ENCODE data around the gene CTNNA2.

Gene CTNNA2

DNA sequence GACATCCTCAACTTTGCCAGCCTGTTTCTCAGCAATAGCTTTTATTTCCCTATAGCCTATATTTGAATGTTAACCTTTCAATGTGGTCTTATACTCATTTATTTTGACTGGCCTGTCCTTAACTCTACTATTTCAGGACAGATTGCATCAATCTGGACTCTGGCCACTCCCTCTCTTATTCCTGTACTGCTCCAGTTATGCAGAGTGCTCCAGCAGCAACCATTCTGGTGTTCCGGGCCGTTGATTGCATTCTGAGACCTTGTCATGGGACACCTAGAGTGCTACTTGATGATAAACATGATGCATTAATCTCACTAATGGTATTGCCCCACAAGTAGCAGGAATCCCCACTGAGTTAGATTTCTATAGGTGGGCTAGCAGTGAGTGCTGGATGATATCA lies 428.3 kb downstream of the CTNNA2 start:
- no peak for DNase-seq

DNA sequence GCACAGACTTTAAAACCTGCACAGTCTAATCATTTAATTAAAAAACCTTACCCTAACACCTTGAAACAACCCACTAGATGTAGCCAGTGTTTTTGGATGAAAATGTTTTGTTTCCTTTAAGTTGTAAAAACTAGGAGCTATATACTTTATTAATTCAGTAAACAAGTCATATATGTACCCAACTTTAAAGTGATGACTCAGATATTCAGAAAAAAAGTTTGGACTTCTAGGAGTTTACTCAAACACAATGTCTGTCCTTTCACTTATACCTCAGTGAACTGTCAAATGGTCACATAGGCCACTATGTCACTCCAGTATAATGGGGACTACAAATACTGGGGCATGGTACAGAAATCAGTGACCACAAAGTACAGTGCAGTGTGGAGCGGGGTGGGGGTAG lies 431.4 kb downstream of the CTNNA2 start:
- no peak for DNase-seq

DNA sequence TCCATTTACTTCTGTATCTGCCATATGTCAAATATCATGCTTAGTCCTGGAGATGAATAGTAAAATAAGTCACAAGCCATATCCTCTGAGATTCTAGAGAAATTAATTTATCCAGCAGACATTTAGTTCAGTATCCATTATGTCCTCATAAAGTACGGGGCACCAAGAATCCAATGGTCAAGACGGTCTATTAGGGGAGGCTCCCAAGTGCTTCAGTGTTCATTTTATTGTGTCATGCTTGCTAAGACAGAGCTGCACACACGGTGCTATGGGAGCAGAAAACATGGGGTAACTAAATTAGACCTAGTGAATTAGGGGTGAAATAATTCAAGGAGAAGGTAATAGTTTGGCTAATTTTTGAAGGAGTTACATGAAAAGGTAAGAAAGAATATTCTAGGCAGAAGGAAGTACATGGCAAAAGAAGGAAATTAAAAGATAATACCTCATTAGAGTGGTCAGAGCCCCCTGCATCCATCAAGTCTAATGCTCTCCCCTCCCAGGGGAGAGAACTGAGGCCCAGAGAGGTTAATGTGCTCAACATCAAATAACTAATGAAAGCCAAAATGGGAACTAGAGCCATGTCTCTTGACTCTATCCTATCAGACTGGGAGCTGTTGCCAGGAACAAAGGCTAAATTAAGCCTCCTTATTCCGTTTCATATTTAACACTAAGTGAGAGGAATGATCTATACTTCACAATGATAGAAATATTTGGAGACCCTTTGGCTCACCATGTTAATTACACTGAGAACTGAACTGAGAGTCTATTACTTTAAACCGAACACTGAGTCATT lies 433.0 kb downstream of the CTNNA2 start:
- DNase-seq: no peak

DNA sequence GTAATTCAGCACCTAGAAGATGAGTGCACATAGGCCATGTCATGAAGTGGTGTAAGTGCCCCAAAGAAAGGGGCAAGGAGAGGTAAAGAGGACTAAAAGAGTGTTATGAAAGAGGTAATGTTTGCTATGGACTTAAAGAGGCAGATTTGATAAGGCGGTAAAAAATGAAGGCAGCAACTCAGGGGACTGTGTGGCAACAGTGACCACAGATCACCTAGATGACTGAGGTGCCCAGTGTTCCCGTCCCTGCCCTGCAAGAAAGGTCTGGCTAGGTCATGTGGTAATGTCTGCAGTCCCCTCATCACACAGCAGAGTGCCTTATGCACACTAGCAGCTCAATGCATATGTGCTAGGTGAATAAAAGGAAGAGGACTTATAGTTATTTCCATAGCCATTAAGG lies 434.9 kb downstream of the CTNNA2 start:
- DNase-seq: no peak

DNA sequence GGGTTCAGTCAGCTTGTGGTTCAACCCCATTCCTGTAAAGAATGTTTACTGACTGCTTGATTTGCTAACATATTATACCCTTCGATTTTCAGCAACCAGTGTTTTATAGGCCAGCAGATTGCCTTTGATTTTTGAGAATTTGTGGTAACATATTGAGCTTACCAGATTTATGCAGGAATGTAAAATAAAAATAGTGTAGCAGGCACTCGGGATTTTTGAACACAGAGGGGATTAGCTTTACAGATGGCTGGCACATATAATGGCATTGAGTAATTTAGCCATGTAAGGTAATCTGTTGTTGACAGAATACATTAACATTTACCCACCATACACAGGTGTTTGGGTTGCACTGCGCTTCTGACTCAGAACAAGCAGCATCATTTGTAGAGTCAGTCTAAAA lies 437.7 kb downstream of the CTNNA2 start:
- DNase-seq: no peak

DNA sequence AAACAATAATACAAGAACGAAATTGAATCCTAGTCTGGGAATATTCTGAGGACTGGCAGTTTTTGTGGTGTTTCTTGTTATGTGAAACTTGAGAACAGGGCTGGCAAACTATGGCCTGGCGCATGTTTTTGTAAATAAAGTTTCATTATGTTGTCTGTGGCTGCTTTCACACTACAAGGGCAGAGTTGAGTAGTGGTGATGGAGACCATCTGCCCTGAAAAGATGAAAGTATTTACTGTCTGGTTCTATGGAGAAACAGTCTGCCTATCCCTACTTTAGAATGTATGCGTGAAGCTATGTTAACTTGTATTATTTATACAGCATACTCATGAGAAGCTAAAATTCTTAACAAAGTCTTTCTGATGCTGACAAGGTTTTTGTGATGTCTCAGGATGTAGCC lies 439.8 kb downstream of the CTNNA2 start:
- DNase-seq: no peak

DNA sequence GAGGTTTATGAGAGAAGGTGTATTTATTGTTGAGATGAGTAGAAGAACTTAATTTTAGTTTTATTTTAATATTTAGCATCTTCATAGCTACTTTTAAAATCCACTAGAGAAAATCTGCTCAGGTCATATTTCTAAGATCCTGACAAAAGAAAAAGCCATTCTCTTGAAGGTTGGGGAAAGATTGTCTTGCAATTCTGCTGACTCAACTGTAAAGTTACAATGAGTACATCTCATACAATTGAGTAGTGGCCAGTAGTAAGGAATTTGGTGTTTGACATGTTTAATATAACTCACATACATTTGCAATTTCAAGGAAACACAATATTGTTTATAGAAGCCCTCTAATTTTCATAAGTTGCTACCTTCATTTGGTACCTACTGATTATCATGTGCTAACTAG lies 447.2 kb downstream of the CTNNA2 start:
- no peak for DNase-seq

DNA sequence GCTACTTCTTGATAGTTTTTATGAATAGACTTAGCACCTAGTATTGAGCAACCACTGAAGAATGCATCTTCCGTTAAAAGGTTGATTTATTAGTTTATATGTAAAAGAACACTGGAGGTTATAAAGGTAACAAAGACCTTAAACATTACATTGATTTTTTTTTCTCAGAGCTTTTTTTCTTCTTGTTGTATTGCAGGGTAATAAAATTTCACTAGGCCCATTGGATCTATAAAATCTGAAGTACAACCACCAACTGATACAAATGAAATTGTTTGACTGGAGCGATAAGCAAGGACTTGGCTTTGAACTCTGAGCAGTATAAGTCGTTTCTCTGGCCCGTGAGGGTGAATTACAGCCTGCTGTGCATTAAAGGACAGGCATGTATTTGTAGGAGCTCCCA lies 447.7 kb downstream of the CTNNA2 start:
- no peak for DNase-seq

DNA sequence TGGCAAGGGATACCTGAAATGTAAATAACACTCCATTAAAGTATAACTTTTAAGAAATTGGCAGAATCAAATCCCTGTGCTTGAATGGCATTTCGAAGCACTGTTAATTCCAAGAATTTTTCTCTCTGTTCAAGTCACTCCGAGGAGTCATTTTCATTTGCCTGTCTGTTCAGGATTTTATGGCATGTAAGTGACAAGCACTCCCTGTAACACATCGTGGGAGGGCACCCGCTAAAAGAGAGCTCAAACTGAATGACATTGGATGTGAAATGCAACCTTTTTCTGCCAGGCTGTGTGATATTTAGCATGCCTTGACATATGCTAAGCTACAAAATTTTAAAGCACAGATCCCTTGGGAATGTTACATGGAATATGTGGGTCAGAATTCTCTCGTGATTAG lies 452.1 kb downstream of the CTNNA2 start:
- no peak for DNase-seq

DNA sequence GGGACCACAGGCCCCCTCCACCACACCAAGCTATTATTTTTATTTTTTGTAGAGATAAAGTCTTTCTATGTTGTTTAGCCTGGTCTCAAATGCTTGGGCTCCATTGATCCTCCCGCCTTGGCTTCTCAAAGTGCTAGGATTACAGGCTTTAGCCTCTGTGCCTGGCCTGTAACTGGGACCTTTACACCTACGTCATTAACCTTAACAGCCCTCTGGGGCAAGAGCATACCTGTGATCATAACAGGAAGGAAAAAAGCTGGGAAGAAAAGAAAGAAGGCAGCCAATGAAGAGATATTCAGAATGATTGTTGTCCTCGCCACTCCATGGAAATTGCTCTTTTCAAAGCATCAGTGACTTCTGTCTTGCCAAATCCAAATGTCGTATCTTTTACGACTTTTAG lies 453.5 kb downstream of the CTNNA2 start:
- no peak for DNase-seq

DNA sequence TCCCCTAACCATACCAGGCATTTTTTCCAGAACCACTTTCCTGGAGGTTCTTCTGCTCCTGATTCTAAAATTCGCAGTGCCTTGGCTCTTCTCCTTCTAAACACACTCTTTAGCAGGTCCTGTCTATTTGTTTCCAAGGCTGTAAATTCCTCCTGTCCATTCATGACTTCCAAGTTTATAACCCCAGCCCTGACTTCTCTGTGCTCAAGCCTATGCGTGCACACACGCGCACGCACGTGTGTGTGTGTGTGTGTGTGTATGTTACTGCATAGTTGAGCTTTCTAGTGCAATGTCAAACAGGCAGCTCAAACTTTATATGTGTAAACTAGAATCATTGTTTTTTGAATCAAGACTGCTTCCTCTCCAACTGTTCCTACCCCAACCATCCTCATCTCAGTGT lies 454.0 kb downstream of the CTNNA2 start:
- no peak for DNase-seq

DNA sequence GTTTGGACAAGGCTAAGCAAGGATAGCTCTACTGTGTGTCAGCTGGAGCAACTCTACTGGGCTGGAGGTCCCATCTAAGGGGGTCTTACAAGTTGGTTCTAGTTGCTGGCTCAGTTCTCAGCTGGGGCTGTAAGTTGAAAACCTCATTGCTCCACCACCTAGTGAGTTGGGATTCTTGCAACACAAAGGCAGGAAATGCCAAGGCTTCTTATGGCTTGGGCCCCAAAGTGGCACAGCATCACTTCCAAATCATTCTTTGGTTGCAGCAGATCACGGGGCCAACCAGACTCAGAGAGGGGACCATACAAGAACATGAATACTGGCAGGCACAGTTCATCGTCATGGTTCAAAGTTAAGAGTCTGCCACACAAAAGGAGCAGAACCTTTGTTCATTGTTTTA lies 459.0 kb downstream of the CTNNA2 start:
- no peak for DNase-seq

DNA sequence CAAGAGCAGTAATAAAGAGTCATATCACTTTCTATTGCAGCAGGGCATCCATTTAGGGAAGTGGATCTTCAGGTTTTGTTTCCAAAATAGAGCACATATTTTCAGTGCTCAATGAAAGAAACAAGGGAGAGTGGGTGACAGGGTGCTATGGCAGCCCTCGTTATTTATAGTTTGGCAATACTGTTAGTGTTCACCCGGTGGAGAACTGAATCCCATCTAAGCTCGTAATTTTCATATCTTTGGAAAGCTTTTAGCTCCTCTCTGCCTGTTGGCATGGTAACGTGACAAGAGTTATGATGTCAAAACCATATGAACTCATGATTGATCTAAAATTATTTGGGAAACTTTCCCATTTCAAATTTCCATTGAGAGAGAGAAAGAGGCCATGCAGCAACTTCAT lies 459.8 kb downstream of the CTNNA2 start:
- no peak for DNase-seq

DNA sequence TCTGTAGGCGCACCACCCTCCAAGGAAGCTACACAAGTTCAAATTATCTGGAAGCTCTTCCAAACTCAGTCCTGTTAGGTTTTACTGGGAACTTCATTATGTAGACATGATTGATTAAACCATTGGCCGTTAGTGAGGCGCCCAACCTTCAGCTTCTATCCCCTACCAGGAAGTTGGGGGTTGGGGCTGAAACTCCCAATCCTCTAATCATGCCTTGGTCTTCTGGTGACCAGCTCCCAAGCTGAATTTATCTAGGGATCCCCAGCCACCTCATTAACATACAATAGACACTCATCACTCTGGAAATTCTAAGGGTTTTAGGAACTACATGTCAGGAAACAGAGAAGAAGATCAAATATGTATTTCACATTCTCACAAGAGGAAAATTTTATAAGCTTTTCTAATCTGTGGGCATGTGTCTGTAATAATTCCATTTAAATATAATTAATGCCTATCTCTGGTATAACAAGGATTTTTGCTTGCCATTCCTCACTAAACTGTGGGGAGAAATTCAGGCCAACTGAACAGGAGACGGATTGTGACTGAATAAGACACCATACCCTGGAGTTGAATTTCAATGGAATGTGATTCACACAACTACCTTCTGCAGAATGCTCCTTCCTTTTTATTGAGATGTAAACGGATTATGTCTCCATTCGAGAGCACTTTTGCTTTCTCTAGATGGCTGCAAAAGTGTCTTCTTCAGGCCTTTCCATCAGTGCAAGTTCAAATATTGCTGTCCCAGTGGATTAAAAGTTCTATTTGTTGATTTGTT lies 463.1 kb downstream of the CTNNA2 start:
- no peak for DNase-seq

DNA sequence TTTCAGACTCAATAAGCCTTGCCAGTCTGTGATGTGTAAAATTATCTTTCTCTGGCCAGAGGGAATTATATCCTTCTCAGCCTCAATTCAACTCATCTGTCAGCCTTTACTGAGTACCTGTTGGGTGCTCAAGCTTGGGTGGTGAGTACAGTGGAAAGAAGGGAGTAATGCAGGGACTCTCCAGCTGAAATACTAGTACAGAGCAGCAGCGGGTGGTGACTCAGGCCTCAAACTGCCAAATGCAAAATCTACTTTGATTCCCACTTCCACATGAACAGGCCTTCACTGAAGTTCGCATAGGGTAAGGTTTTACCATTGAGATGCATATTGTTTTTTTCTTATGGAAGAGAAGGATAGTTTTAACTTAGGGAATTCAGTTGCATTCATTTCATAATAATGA lies 464.9 kb downstream of the CTNNA2 start:
- no peak for DNase-seq

DNA sequence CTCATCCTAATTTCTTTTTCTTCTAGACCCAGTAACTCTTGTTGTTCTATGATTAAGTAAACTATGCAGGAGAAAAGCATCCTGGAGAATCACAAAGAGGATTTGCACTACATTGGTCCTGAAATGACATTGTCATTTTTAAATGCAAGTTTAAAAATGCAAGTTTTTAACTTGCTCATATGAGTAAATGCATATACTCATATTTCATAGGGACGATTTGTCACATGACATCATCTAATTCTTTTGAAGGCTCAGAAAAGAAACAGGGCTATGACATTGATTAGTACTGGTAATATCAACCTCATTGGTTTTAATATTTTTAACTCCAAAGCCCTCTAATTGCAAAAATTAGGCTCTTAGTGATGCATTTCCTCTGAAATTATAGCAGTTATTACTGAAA lies 467.3 kb downstream of the CTNNA2 start:
- DNase-seq: no peak

DNA sequence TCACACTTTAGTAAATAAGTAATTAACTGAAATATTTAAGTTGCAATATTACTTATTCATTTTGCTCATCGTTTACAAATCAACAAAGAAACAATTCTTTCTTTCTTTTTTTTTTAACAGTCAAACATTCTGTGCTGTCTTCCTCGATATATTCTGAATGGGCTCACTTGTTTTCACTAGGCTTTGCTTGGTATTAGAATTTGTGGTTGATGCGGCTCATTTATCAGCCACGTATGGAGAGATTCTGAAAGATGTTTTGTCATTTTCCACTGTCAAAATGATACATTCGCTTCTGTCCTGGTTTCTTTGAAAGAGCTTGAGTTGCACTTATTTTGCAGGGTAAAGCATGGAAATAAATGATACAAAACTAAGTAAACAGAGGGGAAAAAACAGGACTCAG lies 468.0 kb downstream of the CTNNA2 start:
- DNase-seq: no peak

DNA sequence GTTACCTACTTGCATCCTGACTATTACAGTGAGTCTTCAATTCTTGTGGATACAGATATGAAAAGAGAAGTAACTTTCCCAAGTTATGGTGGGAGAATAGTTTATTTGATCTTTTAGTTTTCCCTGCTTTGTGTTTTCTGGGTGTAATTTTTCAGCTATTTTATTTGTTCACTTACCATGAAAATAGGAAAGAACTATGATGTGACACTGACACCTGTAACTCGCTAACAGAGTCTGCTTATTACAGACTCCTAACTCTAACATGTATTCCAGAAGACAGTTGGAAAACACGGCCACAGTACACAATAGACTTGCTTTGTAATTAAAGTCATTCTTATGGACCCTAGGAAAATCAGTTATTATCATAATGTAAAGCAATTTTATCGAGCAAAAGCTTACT lies 468.5 kb downstream of the CTNNA2 start:
- no peak for DNase-seq

DNA sequence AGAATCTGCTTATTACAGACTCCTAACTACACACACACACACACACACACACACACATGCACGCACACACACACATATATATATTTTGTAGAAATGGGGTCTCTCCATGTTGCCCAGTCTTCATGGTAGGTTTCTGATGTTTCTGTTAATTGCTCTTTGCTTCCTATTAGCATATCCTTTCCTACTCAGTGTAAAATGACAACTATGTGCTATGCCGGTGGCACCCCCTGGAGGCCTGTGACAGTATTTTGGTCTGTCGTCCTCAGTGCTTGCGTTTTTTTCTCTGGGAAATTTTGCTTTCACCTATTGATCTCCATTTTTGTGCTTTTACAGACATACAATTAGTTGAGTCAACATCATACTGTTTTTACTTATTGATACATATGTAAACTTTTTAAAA lies 469.6 kb downstream of the CTNNA2 start:
- peak; percentile 36 for DNase-seq

DNA sequence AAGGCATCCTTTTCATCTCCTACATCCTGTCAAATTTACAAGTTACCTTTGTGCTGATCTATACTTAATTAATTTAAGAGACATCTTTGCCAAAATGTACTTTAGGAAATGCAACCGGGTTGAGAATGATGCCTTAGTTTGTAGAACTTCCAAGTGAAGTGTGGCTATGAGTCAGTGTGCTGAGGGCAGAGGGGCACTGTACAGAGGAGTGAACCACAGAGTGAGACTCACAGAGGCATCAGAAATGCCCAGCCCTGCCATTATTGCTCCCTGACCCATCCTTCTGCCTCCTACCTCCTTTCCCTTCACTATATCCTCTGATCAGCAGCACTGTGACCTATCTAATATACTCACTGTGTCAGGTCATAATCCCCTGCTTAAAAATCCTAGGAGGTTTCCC lies 471.6 kb downstream of the CTNNA2 start:
- DNase-seq: no peak

DNA sequence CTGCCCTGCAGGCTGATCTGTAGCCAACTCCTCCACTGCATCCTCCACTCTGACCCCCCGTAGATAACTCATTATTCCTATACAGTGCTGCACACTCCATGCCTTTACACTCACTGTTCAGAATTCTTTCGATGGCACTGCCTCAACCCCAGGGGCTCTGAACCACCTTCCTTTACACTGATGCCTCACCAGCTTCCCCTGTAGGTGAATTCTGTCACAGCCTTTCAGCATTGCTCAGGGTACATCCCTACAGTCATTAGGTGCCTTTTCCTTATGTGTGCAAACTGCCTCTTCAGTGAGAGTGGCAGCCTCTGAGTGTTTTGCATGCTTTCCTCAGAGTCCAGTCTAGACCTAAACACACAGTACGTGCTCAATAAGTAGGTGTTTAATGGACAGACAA lies 472.3 kb downstream of the CTNNA2 start:
- no peak for DNase-seq

DNA sequence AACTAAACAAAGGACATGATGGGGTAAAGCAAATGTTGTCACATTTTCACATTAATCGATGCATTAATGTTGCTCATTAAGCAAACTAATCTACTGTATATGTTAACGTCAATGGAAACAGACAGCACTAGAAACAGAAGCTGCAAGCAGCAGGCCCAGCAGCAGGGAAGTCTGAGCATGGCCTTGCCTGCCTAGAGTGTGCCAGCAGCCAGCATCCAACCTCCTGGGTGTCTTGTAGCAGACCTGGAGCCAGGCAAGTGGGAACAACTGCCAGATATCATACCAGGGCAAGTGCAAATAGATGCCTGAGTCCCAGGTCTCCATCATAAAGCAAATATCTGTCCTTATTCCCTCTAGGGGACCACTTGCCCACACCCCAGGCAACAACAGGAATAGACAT lies 472.7 kb downstream of the CTNNA2 start:
- DNase-seq: no peak

DNA sequence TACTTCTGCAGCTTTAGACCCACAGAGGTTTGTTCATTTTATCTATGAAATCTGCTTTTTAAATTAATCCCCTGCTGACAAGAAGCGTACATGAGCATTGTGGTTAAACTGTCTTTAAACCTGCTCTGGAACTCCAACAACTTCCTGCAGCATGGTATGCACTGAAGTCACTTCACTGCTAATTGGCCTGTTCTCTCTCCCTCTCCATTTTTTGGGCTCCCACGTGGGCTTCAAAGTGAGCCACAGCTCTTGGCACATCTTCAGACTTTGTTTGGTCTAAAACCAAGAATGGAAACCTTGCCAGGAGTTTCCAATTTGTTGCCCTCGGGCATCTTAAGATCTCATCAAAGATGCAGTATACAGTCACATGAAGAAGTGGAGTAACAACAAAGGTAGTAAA lies 480.3 kb downstream of the CTNNA2 start:
- DNase-seq: peak; percentile 60

DNA sequence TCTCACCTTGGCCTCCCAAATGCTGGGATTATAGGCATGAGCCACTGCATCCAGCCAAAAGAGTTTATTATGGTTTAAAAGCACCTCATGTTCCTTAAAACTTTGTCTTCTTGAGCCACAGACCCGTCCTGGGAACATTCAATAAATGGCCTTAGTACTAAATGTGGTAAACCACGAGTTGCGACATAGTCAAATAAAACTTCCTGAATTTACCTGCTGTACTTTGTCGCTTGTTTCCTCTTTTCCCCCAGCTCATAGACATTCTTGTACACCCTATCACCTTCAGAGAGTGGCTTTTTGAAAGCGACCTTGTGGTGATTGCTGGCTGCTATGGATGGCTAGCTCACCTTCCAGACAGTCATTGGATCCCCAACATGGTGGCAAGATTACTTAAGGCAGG lies 481.3 kb downstream of the CTNNA2 start:
- DNase-seq: peak; percentile 24

DNA sequence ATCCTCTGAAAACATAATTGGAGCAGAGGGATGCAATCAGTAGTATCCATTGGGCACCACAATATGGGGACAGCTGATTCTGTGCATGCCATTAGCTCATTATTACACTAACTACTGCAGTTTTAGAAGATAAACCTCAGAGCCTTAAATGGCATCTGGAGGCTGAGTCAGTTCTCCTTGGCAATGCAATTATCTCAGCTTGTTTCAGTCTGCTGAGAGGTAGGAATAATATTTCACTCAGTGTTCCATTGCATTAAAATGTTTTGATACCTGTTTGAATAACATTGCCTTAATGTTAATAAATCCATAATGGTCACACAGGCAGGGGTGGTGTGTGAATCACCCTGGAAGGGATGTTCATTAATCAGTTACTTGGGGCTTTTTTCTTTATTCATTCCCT lies 482.1 kb downstream of the CTNNA2 start:
- no peak for DNase-seq
